Stimulated activated CD8-positive, alpha-beta memory T cell treated with anti-CD3 and anti-CD28 coated beads, Interleukin-12 subunit alpha, Interleukin-12 subunit beta, amount 100 ng/mL, for 24 hours (primary cell): ENCODE measurements around the gene NCAPD2.
"Not testable (repeated sequence)": the region's sequence is repeated elsewhere in the genome, so short reads cannot be mapped to it uniquely, and the experiment has no call there.

ENCODE experiments used
- DNase-seq: peaks from one replicate; pipeline ENCODE4 v3.0.0-alpha.2; 2020; ENCODE audit errors: extremely low read depth

Gene NCAPD2

DNA sequence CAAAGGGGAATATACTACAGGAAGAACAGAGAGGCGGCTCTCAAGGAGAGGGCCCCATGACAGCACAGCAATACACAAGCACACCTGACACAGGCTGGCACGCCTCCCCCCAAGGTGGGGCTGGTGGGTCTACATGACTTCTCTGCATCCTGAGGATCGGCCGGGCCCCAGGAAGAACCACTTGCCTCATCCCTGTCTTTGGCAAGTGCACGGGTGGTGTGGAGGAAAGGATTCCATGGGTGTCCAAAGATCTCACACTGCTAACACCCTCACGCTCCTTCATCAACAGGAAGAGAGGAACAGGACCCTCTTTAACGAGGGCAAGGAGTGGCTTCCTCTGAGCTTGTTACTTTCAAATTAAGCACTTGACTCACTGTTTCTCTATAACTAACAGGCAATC lies 30.7 kb upstream of the NCAPD2 start:
- no peak for DNase-seq

DNA sequence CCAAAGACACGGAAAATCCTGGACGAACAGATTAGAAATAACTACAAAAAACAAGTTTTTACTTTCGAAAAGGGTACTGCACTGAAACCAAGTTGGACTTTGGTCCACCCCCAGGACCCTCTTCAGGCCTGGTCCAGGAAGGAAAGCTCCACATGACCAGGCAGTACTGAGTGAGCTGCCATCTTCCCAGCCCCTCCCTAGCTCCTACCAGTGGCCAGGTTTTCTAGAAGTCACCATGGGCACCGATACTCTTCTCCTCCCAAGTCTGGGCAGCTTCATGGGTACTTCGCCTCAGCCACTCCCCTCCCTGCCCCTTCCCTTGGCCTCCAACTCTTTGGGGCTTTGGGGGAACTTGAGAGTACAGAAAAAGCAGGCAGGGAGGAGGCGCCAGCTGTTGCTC lies 30.0 kb upstream of the NCAPD2 start:
- DNase-seq: no peak

GRCh38 chr12:6464531-6464930 lies 29.4 kb upstream of the NCAPD2 start:
- no peak for DNase-seq

GRCh38 chr12:6465467-6466183 lies 28.3 kb upstream of the NCAPD2 start:
- DNase-seq: no peak

- DNase-seq: no peak
These were observed 27.7 kb upstream of the NCAPD2 start for GRCh38 chr12:6466184-6466573.

GRCh38 chr12:6466751-6467150 lies 27.2 kb upstream of the NCAPD2 start:
- not testable (repeated sequence) for DNase-seq

GRCh38 chr12:6467571-6468282 lies 26.2 kb upstream of the NCAPD2 start:
- DNase-seq: not testable (repeated sequence)

DNA sequence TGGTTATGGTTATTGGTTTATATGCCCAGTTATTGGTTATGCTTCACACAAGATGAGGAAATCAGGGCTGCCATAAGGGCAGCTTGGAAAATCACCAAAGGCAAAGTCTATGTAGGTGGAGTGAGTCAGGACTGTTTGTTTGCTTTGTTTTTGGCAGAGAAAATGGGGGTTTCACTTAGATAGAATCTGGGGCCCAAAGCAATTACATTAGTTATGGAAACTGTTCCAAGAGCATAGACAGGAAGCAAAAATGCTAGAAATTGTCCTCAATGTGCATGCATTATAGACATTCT lies 25.7 kb upstream of the NCAPD2 start:
- no peak for DNase-seq

GRCh38 chr12:6469092-6469491 lies 24.8 kb upstream of the NCAPD2 start:
- DNase-seq: no peak

DNA sequence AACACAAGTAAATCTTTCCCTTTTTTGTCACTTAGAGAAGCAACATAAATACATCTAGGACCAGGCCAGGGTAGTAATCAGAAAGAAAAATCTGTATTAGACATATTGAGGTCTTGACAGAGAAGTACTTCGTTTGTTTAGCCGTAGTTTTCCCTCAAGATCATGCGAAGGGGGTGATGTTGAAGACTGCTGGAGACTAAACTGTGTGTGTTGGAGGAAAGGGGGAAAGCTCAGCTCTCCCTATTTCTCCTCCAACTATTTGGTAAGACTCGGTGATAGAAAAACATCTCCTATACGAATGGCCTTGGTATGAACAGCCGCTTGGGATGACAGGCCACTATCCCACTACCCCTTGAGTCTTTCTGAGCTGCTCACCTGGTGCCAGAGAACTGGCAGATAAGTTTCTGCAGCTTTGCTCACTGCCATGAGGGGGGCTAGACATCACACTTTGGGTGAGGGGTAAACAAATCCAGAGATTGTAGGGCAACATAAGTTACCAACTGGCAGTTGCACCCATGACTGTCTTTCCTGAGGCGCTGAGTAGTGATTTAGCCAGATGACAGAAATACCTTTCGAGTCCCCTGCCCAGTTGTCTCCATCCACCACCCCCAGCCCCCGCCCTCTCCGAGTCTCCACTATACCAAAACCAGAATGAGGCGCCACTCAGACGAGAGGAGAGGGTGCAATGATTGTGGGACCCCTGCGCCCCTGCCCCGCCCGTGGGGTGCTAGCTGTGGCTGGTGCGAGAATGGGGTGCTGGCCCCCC lies 24.1 kb upstream of the NCAPD2 start:
- no peak for DNase-seq

GRCh38 chr12:6470375-6471163 lies 23.3 kb upstream of the NCAPD2 start, which contains the start of gene VAMP1:
TSS of gene VAMP1 (minus strand) at chr12:6470677. CDS start at chr12:6470531, 146 bp downstream.
- peak; percentile 95 for DNase-seq

DNA sequence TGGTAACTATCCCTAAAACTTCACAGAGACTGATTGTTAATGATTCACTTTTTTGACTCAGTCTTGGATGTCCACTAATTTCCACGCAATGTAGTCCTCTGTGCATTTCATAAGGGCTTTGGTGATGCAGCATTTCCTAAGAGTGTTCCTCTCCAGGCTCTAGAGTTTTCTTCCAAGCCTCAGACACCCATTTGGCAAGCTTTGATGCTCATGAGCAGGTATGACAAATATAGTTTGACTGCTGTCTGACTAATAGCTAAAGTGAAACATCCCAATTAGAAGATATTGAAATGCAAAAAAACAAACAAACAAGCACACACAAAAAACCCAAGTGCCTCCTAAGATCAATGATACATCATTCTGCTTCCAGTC lies 21.9 kb upstream of the NCAPD2 start:
- DNase-seq: no peak

DNA sequence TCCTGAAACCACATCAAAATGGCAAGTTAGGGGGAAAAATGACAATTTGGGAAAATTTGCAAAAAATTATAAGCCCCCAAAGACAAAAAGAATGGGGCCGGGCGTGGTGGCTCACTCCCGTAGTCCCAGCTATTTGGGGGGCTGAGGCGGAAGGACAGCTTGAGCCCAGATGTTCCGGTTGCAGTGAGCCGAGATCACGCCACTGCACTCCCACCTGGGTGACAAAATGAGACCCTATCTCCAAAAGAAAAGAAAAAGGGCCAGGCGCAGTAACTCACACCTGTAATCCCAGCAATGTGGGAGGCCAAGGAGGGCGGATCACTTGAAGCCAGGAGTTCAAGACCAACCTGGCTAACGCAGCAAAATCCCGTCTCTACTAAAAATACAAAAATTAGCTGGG lies 21.4 kb upstream of the NCAPD2 start:
- no peak for DNase-seq

GRCh38 chr12:6475233-6475975 lies 18.5 kb upstream of the NCAPD2 start:
- not testable (repeated sequence) for DNase-seq

GRCh38 chr12:6476489-6476888 lies 17.4 kb upstream of the NCAPD2 start:
- no peak for DNase-seq

- DNase-seq: not testable (repeated sequence)
These were observed 16.1 kb upstream of the NCAPD2 start for GRCh38 chr12:6477601-6478377.

DNA sequence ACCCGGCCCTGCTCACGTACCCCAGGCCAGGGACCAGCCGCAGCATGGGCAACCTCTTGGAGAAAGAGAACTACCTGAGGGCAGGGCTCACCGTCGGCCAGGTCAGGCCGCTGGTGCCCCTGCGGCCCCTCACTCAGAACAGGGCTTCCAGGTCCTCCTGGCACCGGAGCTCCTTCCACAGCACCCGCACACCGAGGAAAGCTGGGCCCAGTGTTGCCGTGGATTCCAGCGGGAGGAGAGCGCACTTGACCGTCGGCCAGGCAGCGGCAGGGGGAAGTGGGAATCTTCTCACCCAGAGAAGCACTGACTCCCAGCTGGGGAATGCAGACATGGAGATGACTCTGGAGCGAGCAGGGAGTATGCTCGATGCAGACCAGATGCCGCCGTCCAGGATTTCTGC lies 15.5 kb upstream of the NCAPD2 start:
- DNase-seq: no peak

GRCh38 chr12:6488240-6488639 lies 5.7 kb upstream of the NCAPD2 start:
- no peak for DNase-seq

GRCh38 chr12:6489449-6489848 lies 4.5 kb upstream of the NCAPD2 start:
- DNase-seq: no peak

DNA sequence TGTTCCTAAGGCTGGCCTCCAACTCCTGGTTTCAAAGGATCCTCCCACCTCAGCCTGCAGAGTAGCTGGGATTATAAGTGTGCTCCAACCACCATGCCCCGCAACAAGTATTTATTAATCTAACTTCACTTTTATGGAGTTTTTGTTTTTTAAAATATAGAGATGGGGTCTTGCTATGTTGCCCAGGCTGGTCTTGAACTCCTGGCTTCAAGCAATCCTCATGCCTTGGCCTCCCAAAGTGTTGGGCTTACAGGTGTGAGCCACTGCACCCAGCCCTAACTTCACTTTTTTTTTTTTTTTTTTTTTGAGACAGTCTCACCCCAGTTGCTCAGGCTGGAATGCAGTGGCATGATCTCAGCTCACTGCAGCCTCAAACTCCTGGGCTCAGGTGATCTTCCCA lies 3.2 kb upstream of the NCAPD2 start:
- DNase-seq: not testable (repeated sequence)
